Measurements from ENCODE around the gene GNB1.

GRCh38 chr1:1889090-1889750, 1.7 kb downstream of the GNB1 start:
- TF ChIP-seq CTCF (conservative IDR thresholded peaks at IDR 0.05 in 1 of 2, IDR thresholded peaks at IDR 0.05 in 1 of 2; ENCODE audit: low read depth in 1 of 2, low read length in 2 of 2) (no peak), EZH2 (IDR thresholded peaks at IDR 0.05; ENCODE audit: low read length, missing control alignments) (no peak)
